HCT116 (cell line): ENCODE results near the gene ATP8B4. TPM values are rescaled to one million over a fixed set of nuclear protein-coding genes. Genes with fewer than 3 reads are reported as not detected.

Experiments
- ATAC-seq: fragments of 200-7000 bp; cut with Tn5 transposase; 2 replicates; pipeline ENCODE4 v1.9.1; 2020; ENCODE audit warnings: mild to moderate bottlenecking, moderate library complexity
- BruUV-seq: library from RNA; stranded (reverse); fragments of 400-500 nt; replicated peaks from 2 replicates; lab custom pipeline; 2021; lab: Mats Ljungman, UMichigan
- CTCF ChIA-PET: fragments of 300-600 bp; sonication (Branson Sonifier 250); formaldehyde crosslinking; loops from one replicate; lab custom pipeline; 2021; ENCODE audit warnings: antibody characterized with exemption; lab: Charles Lee
- POLR2A ChIA-PET: fragments of 300-600, 350-600 bp; sonication (Branson Sonifier 250); formaldehyde crosslinking; loops from one replicate; lab custom pipeline; 2021; ENCODE audit warnings: antibody characterized with exemption; lab: Charles Lee
- RAD21 ChIA-PET, 2 experiments: fragments of 300-600 bp; sonication (Branson Sonifier 250); formaldehyde crosslinking; loops; one replicate each; lab custom pipeline; 2023; ENCODE audit warnings: low total read pairs in 2 of 2; ENCODE audit not compliant: uncharacterized antibody in 2 of 2, unreplicated experiment in 2 of 2, low non-redundant PET in 1 of 2; lab: Charles Lee
- DNase-seq: peaks from one replicate; pipeline ENCODE4 v3.0.0-alpha.2; 2010; ENCODE audit warnings: low read depth, low spot score
- H2AFZ ChIP-seq: fragments of 200-600 bp; shearing (Covaris generic), sonication (generic); 2 replicates; pipeline ENCODE4 v1.6.1; 2017; ENCODE audit warnings: low read depth, mixed run types, mixed read lengths, antibody characterized with exemption, low read length; ENCODE audit not compliant: poor library complexity, severe bottlenecking
- H3K27ac ChIP-seq: 2 replicates; pipeline ENCODE4 v1.5.1; 2012; ENCODE audit warnings: low read depth, low read length
- H3K27me3 ChIP-seq: fragments of 200-600 bp; sonication (generic); 2 replicates; pipeline ENCODE4 v1.6.1; 2016; ENCODE audit warnings: mixed run types, low read length, mixed read lengths; ENCODE audit not compliant: insufficient read depth
- H3K36me3 ChIP-seq, 2 experiments: fragments of 200-500 bp in 1 of 2; fragments of 200-600 bp in 1 of 2; sonication (Bioruptor generic) in 1 of 2; sonication (generic) in 1 of 2; 2 replicates each; pipeline versions ENCODE4 v1.5.1 to v1.6.1; 2014 to 2016; ENCODE audit warnings: low read length in 2 of 2, inconsistent platforms in 1 of 2, mixed read lengths in 1 of 2, mixed run types in 1 of 2; ENCODE audit not compliant: insufficient read depth in 2 of 2, control insufficient read depth in 1 of 2
- H3K4me1 ChIP-seq, 2 experiments: fragments of 200-600 bp in 1 of 2; sonication (generic) in 1 of 2; 2 replicates each; pipeline versions ENCODE4 v1.5.1 to v1.6.1; 2012 to 2017; ENCODE audit warnings: low read length in 2 of 2, inconsistent platforms in 1 of 2, mild to moderate bottlenecking in 1 of 2, mixed read lengths in 1 of 2, mixed run types in 1 of 2, moderate library complexity in 1 of 2; ENCODE audit not compliant: insufficient read depth in 2 of 2, control insufficient read depth in 1 of 2
- H3K4me2 ChIP-seq: fragments of 200-600 bp; sonication (generic); 2 replicates; pipeline ENCODE4 v1.6.1; 2017; ENCODE audit warnings: mixed run types, low read length, mixed read lengths
- H3K4me3 ChIP-seq, 2 experiments: fragments of 200-600 bp in 1 of 2; sonication (generic) in 1 of 2; replicated peaks in 1 of 2; 2 replicates each; pipeline ENCODE4 v1.5.1; 2011 to 2016; ENCODE audit warnings: low read length in 2 of 2, control low read depth in 1 of 2, low read depth in 1 of 2, mild to moderate bottlenecking in 1 of 2, mixed read lengths in 1 of 2, mixed run types in 1 of 2
- H3K79me2 ChIP-seq: fragments of 200-600 bp; sonication (generic); 2 replicates; pipeline ENCODE4 v1.6.1; 2017; ENCODE audit warnings: mild to moderate bottlenecking, mixed run types, low read length, moderate library complexity, mixed read lengths; ENCODE audit not compliant: insufficient read depth
- H3K9ac ChIP-seq: fragments of 200-600 bp; sonication (generic); 2 replicates; pipeline ENCODE4 v1.6.1; 2016; ENCODE audit warnings: low read length, mixed read lengths
- H3K9me2 ChIP-seq: fragments of 200-600 bp; sonication (generic), shearing (Covaris generic); 2 replicates; pipeline ENCODE4 v1.6.1; 2017; ENCODE audit warnings: mixed run types, mild to moderate bottlenecking, moderate library complexity; ENCODE audit not compliant: insufficient read depth
- H3K9me3 ChIP-seq, 2 experiments: fragments of 200-500 bp in 1 of 2; fragments of 200-600 bp in 1 of 2; sonication (Bioruptor generic) in 1 of 2; sonication (generic) in 1 of 2; 2 replicates each; pipeline ENCODE4 v1.6.1; 2014 to 2017; ENCODE audit warnings: low read length in 2 of 2, mixed read lengths in 2 of 2, inconsistent platforms in 1 of 2, low read depth in 1 of 2, mild to moderate bottlenecking in 1 of 2, mixed run types in 1 of 2, moderate library complexity in 1 of 2; ENCODE audit not compliant: control insufficient read depth in 1 of 2, insufficient read depth in 1 of 2
- H4K20me1 ChIP-seq: fragments of 200-600 bp; sonication (generic), shearing (Covaris generic); 2 replicates; pipeline ENCODE4 v1.6.1; 2017; ENCODE audit warnings: mixed run types, mild to moderate bottlenecking, moderate library complexity; ENCODE audit not compliant: insufficient read depth
- CBX3 ChIP-seq: IDR thresholded peaks from 2 replicates; pipeline ENCODE4 v1.6.1; 2012; ENCODE audit warnings: low read depth
- EZH2phosphoT487 ChIP-seq: fragments of 200-600 bp; IDR thresholded peaks from 2 replicates; pipeline ENCODE4 v1.6.1; 2018; ENCODE audit warnings: antibody characterized with exemption, borderline replicate concordance
- JUND ChIP-seq: IDR thresholded peaks from 2 replicates; pipeline ENCODE4 v1.6.1; 2012
- POLR2A ChIP-seq: IDR thresholded peaks from 2 replicates; pipeline ENCODE4 v1.7.0; 2011; ENCODE audit warnings: borderline replicate concordance; ENCODE audit not compliant: insufficient read depth, insufficient read length; ENCODE audit errors: extremely low read depth
- RAD21 ChIP-seq: IDR thresholded peaks from 2 replicates; pipeline ENCODE4 v1.6.1; 2012; ENCODE audit warnings: low read depth, mild to moderate bottlenecking
- TCF7L2 ChIP-seq: IDR thresholded peaks from 2 replicates; pipeline ENCODE4 v1.7.0; 2011; ENCODE audit warnings: borderline replicate concordance, inconsistent platforms; ENCODE audit not compliant: insufficient read depth, insufficient read length; ENCODE audit errors: extremely low read depth
- ZBTB33 ChIP-seq: IDR thresholded peaks from 2 replicates; pipeline ENCODE4 v1.6.1; 2011; ENCODE audit warnings: mild to moderate bottlenecking, low read length, moderate library complexity; ENCODE audit not compliant: insufficient replicate concordance; ENCODE audit errors: extremely low read depth
- intact Hi-C: fragments of 100-400 bp; cut with micrococcal nuclease; formaldehyde crosslinking; loops from 2 replicates; pipeline ENCODE4 v1.10.0; 2022
- total RNA-seq: library from RNA; stranded (reverse); gene quantifications from one replicate; pipeline ENCODE4 v1.2.1, GENCODE V29; 2021; ENCODE audit not compliant: unreplicated experiment
- TF ChIP-seq, protein P1 (sequence below): IDR thresholded peaks from 2 replicates; pipeline ENCODE4 v1.6.1; 2012

Gene ATP8B4
- total RNA-seq, 1 experiment from 2014 or later: 0.25 TPM

DNA sequence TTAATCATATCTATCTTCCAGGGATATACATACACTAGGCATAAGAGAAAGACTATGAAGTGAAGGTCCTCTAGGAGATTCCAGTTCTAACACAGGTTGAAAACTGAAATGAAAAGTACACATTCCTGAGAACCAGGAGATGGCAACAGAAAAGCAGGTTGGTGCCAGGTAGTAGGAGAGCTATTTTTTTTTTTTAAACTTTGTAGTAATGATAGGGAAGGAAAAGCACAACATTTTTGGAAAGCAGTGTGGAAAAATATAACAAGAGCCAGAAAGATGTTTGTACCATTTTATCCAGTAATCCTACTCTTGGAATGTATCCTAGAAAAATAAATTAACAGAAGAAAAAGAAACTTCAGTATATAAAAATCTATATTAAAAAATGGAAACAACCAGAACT lies 308.3 kb downstream of the ATP8B4 start:
- Histone ChIP-seq H3K79me2 (no peaks in the 10 kb centered on the region), H4K20me1 (no peaks in the 10 kb centered on the region), H3K4me3 (no peak overlapping the region), H3K36me3 (no peaks in the 10 kb centered on the region), H3K9ac (no peak overlapping the region), H3K4me2 (no peak overlapping the region), H3K9me2 (no peaks in the 10 kb centered on the region), H2AFZ (no peak overlapping the region), H3K27ac (no peak overlapping the region)
- CTCF ChIA-PET: no interaction called here
- no peak for DNase-seq
- intact Hi-C loops: no loop called here
- ATAC-seq: no peak
- BruUV-seq: no TSS peak
- no peak for TF ChIP-seq CBX3
- no peak for TF ChIP-seq TCF7L2
- TF ChIP-seq ZBTB33: no peak
- TF ChIP-seq POLR2A: no peak
- TF ChIP-seq JUND: no peak
- no peak for TF ChIP-seq RAD21
- no peak for TF ChIP-seq EZH2phosphoT487
- TF ChIP-seq, protein P1, sequence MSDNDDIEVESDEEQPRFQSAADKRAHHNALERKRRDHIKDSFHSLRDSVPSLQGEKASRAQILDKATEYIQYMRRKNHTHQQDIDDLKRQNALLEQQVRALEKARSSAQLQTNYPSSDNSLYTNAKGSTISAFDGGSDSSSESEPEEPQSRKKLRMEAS: no peak
- TF ChIP-seq, all 23 proteins: peak for 0
- no peaks in the 10 kb centered on the region for H3K9me3 ChIP-seq
- ChIA-PET POLR2A (no interaction called here), RAD21 (no interaction called here)
- no peaks in the 10 kb centered on the region for H3K4me1 ChIP-seq
- no peaks in the 10 kb centered on the region for H3K27me3 ChIP-seq
